WTC11 (cell line): ENCODE results near the gene FFAR3. TPM values are rescaled to one million over a fixed set of nuclear protein-coding genes. Genes with fewer than 3 reads are reported as not detected.

Experiments
- ATAC-seq: fragments of 200-7000 bp; cut with Tn5 transposase; 2 replicates; pipeline ENCODE4 v1.10.0; 2021; ENCODE audit warnings: mild to moderate bottlenecking, moderate library complexity
- CTCF ChIA-PET: fragments of 300-600 bp; sonication (Branson Sonifier 250); formaldehyde crosslinking; loops from one replicate; lab custom pipeline; 2021; ENCODE audit warnings: antibody characterized with exemption; lab: Charles Lee
- POLR2A ChIA-PET: fragments of 350-600 bp; sonication (Branson Sonifier 250); formaldehyde crosslinking; loops from one replicate; lab custom pipeline; 2021; ENCODE audit warnings: antibody characterized with exemption; lab: Charles Lee
- DNase-seq: peaks from one replicate; pipeline ENCODE4 v3.0.0; 2021; ENCODE audit warnings: low spot score
- H3K27ac Mint-ChIP-seq: 2 replicates; pipeline ENCODE4 v1.8.0; 2021; ENCODE audit warnings: mixed read lengths
- H3K27me3 Mint-ChIP-seq: 2 replicates; pipeline ENCODE4 v1.8.0; 2021; ENCODE audit warnings: low read depth, mild to moderate bottlenecking, moderate library complexity, mixed read lengths
- H3K36me3 Mint-ChIP-seq: 2 replicates; pipeline ENCODE4 v1.8.0; 2021; ENCODE audit warnings: mixed read lengths
- H3K4me1 Mint-ChIP-seq: 2 replicates; pipeline ENCODE4 v1.8.0; 2022; ENCODE audit warnings: mixed read lengths
- H3K4me3 Mint-ChIP-seq: 2 replicates; pipeline ENCODE4 v1.8.0; 2021; ENCODE audit warnings: mild to moderate bottlenecking, moderate library complexity, mixed read lengths
- H3K9me3 Mint-ChIP-seq: 2 replicates; pipeline ENCODE4 v1.8.0; 2021; ENCODE audit warnings: mixed read lengths
- ATF3 ChIP-seq: sonication (generic); formaldehyde crosslinking; conservative IDR thresholded peaks from 2 replicates; pipeline ENCODE4 v1.8.1; 2022; ENCODE audit warnings: mild to moderate bottlenecking, missing genetic modification reagents
- E2F4 ChIP-seq: sonication (generic); formaldehyde crosslinking; IDR thresholded peaks from 2 replicates; pipeline ENCODE4 v1.8.1; 2022; ENCODE audit warnings: low read depth, mild to moderate bottlenecking, moderate library complexity, missing genetic modification reagents, borderline replicate concordance
- GTF2I ChIP-seq: fragments of 250-450 bp; sonication (Bioruptor Pico); conservative IDR thresholded peaks from 2 replicates; pipeline ENCODE4 v1.4.0; 2021; ENCODE audit warnings: mild to moderate bottlenecking
- MYBL2 ChIP-seq: sonication (generic); formaldehyde crosslinking; IDR thresholded peaks from 2 replicates; pipeline ENCODE4 v1.8.1; 2023; ENCODE audit warnings: mild to moderate bottlenecking, moderate library complexity, missing genetic modification reagents
- OVOL2 ChIP-seq: fragments of 250-450 bp; sonication (Bioruptor Pico); IDR thresholded peaks from 2 replicates; pipeline ENCODE4 v1.9.0; 2021; ENCODE audit warnings: mild to moderate bottlenecking, borderline replicate concordance
- SMAD3 ChIP-seq: sonication (generic); formaldehyde crosslinking; IDR thresholded peaks from 2 replicates; pipeline ENCODE4 v1.8.0; 2022; ENCODE audit warnings: missing genetic modification reagents, mild to moderate bottlenecking, borderline replicate concordance
- TEAD1 ChIP-seq: sonication (generic); formaldehyde crosslinking; IDR thresholded peaks from 2 replicates; pipeline ENCODE4 v1.8.0; 2022; ENCODE audit warnings: mild to moderate bottlenecking, missing genetic modification reagents
- ZMAT4 ChIP-seq: fragments of 250-450 bp; sonication (Bioruptor Pico); IDR thresholded peaks from 2 replicates; pipeline ENCODE4 v1.9.0; 2021; ENCODE audit warnings: mild to moderate bottlenecking
- ZNF423 ChIP-seq: fragments of 250-450 bp; sonication (Bioruptor Pico); IDR thresholded peaks from 2 replicates; pipeline ENCODE4 v2.1.2; 2022; ENCODE audit warnings: mild to moderate bottlenecking, moderate library complexity
- ZNF512 ChIP-seq: sonication (generic); formaldehyde crosslinking; IDR thresholded peaks from 2 replicates; pipeline ENCODE4 v1.8.1; 2022; ENCODE audit warnings: missing genetic modification reagents, borderline replicate concordance
- total RNA-seq: library from RNA; stranded (reverse); gene quantifications from 3 replicates; pipeline ENCODE4 v1.2.3, GENCODE V29; 2021
- TF ChIP-seq, protein P1 (sequence below): sonication (generic); formaldehyde crosslinking; IDR thresholded peaks from 2 replicates; pipeline ENCODE4 v1.8.0; 2023; ENCODE audit warnings: missing genetic modification reagents, mild to moderate bottlenecking, borderline replicate concordance
- TF ChIP-seq, protein P2 (sequence below): fragments of 250-450 bp; sonication (Bioruptor Pico); conservative IDR thresholded peaks from 2 replicates; pipeline ENCODE4 v1.9.0; 2021; ENCODE audit warnings: mild to moderate bottlenecking
- TF ChIP-seq, protein P3 (sequence below): sonication (generic); formaldehyde crosslinking; IDR thresholded peaks from 2 replicates; pipeline ENCODE4 v1.8.0; 2022; ENCODE audit warnings: missing genetic modification reagents
- TF ChIP-seq, protein P4 (sequence below): fragments of 200-600 bp; IDR thresholded peaks from 2 replicates; pipeline ENCODE4 v1.8.0; 2022; ENCODE audit warnings: antibody characterized with exemption

Gene FFAR3
- total RNA-seq, 1 experiment from 2014 or later, result not detected

- CTCF ChIA-PET, result no interaction called here
- H3K9me3 Mint-ChIP-seq, result peaks cover 42% of the 10 kb centered on the region
- no peak overlapping the region for H3K4me3 Mint-ChIP-seq
- H3K36me3 Mint-ChIP-seq, result peaks cover 29% of the 10 kb centered on the region
- no peak for ATAC-seq
- POLR2A ChIA-PET, result no interaction called here
- no peak overlapping the region for H3K27ac Mint-ChIP-seq
- DNase-seq, result no peak
- peaks cover 15% of the 10 kb centered on the region for H3K27me3 Mint-ChIP-seq
- no peaks in the 10 kb centered on the region for H3K4me1 Mint-ChIP-seq
- TF ChIP-seq, protein P1, sequence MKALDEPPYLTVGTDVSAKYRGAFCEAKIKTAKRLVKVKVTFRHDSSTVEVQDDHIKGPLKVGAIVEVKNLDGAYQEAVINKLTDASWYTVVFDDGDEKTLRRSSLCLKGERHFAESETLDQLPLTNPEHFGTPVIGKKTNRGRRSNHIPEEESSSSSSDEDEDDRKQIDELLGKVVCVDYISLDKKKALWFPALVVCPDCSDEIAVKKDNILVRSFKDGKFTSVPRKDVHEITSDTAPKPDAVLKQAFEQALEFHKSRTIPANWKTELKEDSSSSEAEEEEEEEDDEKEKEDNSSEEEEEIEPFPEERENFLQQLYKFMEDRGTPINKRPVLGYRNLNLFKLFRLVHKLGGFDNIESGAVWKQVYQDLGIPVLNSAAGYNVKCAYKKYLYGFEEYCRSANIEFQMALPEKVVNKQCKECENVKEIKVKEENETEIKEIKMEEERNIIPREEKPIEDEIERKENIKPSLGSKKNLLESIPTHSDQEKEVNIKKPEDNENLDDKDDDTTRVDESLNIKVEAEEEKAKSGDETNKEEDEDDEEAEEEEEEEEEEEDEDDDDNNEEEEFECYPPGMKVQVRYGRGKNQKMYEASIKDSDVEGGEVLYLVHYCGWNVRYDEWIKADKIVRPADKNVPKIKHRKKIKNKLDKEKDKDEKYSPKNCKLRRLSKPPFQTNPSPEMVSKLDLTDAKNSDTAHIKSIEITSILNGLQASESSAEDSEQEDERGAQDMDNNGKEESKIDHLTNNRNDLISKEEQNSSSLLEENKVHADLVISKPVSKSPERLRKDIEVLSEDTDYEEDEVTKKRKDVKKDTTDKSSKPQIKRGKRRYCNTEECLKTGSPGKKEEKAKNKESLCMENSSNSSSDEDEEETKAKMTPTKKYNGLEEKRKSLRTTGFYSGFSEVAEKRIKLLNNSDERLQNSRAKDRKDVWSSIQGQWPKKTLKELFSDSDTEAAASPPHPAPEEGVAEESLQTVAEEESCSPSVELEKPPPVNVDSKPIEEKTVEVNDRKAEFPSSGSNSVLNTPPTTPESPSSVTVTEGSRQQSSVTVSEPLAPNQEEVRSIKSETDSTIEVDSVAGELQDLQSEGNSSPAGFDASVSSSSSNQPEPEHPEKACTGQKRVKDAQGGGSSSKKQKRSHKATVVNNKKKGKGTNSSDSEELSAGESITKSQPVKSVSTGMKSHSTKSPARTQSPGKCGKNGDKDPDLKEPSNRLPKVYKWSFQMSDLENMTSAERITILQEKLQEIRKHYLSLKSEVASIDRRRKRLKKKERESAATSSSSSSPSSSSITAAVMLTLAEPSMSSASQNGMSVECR (CRISPR knock-in tag), result no peak
- TF ChIP-seq ZMAT4 (CRISPR knock-in tag) (no peak), ATF3 (CRISPR knock-in tag) (no peak), ZNF423 (CRISPR knock-in tag) (no peak), ZNF512 (CRISPR knock-in tag) (no peak), TEAD1 (CRISPR knock-in tag) (no peak)
- TF ChIP-seq, protein P2, sequence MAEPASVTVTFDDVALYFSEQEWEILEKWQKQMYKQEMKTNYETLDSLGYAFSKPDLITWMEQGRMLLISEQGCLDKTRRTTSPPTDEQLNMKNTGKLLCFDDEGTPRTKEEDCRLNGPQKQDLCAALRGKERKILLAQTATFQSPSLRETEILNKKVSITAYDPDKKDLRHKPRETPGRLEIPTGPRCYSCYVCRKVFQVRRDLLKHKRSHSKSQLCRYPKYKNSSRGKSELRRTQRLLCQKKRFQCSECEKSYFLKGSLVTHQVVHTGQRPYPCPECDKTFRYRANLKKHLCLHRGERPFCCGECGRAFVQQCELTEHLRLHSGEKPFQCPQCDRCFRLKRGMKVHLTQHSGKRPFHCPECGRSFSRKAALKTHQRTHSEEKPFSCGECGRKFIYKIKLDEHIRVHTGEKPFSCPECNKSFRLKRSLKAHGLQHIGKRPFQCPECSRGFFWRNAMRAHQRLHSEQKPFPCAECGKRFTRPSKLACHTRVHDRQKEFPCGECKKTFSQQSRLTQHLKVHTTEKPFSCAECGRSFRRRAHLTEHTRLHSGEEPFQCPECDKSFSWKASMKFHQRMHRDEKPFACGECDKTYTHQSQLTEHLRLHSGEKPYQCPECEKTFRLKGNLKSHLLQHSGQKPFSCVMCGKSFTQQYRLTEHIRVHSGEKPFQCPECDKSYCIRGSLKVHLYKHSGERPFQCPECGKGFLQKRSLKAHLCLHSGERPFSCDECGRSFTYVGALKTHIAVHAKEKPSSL (CRISPR knock-in tag), result no peak
These were observed 30.2 kb downstream of the FFAR3 start for GRCh38 chr19:35388277-35389054.

GRCh38 chr19:35389192-35389861 is 31.1 kb downstream of the FFAR3 start:
- Mint-ChIP-seq H3K4me1 (no peaks in the 10 kb centered on the region), H3K27ac (no peak overlapping the region), H3K9me3 (peaks cover 37% of the 10 kb centered on the region), H3K27me3 (peaks cover 15% of the 10 kb centered on the region), H3K36me3 (peaks cover 24% of the 10 kb centered on the region), H3K4me3 (no peak overlapping the region)
- CTCF ChIA-PET, result no interaction called here
- POLR2A ChIA-PET, result no interaction called here
- no peak for ATAC-seq
- no peak for DNase-seq
- TF ChIP-seq OVOL2 (CRISPR knock-in tag) (no peak), GTF2I (no peak), E2F4 (CRISPR knock-in tag) (no peak), SMAD3 (no peak), MYBL2 (no peak)
- TF ChIP-seq, protein P3, sequence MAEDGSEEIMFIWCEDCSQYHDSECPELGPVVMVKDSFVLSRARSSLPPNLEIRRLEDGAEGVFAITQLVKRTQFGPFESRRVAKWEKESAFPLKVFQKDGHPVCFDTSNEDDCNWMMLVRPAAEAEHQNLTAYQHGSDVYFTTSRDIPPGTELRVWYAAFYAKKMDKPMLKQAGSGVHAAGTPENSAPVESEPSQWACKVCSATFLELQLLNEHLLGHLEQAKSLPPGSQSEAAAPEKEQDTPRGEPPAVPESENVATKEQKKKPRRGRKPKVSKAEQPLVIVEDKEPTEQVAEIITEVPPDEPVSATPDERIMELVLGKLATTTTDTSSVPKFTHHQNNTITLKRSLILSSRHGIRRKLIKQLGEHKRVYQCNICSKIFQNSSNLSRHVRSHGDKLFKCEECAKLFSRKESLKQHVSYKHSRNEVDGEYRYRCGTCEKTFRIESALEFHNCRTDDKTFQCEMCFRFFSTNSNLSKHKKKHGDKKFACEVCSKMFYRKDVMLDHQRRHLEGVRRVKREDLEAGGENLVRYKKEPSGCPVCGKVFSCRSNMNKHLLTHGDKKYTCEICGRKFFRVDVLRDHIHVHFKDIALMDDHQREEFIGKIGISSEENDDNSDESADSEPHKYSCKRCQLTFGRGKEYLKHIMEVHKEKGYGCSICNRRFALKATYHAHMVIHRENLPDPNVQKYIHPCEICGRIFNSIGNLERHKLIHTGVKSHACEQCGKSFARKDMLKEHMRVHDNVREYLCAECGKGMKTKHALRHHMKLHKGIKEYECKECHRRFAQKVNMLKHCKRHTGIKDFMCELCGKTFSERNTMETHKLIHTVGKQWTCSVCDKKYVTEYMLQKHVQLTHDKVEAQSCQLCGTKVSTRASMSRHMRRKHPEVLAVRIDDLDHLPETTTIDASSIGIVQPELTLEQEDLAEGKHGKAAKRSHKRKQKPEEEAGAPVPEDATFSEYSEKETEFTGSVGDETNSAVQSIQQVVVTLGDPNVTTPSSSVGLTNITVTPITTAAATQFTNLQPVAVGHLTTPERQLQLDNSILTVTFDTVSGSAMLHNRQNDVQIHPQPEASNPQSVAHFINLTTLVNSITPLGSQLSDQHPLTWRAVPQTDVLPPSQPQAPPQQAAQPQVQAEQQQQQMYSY, result no peak
- TF ChIP-seq, protein P4, sequence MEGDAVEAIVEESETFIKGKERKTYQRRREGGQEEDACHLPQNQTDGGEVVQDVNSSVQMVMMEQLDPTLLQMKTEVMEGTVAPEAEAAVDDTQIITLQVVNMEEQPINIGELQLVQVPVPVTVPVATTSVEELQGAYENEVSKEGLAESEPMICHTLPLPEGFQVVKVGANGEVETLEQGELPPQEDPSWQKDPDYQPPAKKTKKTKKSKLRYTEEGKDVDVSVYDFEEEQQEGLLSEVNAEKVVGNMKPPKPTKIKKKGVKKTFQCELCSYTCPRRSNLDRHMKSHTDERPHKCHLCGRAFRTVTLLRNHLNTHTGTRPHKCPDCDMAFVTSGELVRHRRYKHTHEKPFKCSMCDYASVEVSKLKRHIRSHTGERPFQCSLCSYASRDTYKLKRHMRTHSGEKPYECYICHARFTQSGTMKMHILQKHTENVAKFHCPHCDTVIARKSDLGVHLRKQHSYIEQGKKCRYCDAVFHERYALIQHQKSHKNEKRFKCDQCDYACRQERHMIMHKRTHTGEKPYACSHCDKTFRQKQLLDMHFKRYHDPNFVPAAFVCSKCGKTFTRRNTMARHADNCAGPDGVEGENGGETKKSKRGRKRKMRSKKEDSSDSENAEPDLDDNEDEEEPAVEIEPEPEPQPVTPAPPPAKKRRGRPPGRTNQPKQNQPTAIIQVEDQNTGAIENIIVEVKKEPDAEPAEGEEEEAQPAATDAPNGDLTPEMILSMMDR, result no peak
